CD4-positive, alpha-beta T cell treated with Interleukin-1 beta for 1 hour (primary cell): ENCODE data around the gene BRINP2.
A peak's percentile ranks its signal among the peaks of the same experiment; 100 is the strongest.

Experiments used
- DNase-seq, 2 donors: peaks; one replicate each; pipeline ENCODE4 v3.0.0-alpha.2; 2020 to 2022

BRINP2 gene, protein sequence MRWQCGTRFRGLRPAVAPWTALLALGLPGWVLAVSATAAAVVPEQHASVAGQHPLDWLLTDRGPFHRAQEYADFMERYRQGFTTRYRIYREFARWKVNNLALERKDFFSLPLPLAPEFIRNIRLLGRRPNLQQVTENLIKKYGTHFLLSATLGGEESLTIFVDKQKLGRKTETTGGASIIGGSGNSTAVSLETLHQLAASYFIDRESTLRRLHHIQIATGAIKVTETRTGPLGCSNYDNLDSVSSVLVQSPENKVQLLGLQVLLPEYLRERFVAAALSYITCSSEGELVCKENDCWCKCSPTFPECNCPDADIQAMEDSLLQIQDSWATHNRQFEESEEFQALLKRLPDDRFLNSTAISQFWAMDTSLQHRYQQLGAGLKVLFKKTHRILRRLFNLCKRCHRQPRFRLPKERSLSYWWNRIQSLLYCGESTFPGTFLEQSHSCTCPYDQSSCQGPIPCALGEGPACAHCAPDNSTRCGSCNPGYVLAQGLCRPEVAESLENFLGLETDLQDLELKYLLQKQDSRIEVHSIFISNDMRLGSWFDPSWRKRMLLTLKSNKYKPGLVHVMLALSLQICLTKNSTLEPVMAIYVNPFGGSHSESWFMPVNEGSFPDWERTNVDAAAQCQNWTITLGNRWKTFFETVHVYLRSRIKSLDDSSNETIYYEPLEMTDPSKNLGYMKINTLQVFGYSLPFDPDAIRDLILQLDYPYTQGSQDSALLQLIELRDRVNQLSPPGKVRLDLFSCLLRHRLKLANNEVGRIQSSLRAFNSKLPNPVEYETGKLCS

DNA sequence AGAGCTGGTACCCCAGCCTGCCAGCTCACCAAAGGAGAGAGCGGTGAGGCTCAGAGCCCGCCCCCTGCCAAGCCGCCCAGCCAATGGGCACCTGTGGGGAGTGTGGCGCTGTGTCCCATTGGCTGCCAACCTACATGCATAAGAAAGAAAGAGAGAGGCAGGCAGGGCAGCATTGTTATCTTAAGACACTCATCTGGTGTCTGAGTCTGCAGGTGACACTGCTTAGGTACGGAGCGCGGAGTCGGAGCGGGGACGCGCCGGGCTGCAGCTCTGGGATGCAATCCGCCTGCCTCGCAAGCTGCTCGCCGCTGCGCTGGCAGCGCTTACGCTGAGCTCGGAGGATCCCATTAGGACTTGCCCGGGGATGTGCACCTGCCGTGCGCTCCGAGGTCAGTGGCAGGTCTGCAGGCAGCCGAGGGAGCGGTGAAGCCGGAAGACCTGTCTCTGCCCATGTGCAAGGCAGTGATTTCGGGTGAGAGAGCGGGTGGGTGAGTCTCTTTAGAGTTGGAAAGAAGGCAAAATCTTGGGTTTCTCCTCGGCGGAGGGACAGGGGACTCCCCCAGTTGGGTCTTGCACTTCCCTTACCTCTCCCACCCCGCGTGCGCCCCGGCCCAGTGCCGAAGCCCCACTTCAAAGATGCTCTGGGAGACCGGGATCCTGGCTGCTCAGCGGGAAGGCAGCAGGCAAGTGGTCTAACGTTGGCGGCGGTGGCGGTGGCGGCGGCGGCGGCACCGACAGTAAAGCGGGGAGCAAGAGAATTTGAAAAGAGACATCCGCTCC lies at the start of gene BRINP2:
TSS of gene BRINP2 (plus strand) at position 203 of the 780 bp plus-strand sequence. CDS start 58,919 bp downstream, outside the sequence.
- DNase-seq = peak in 1 of 2 donors; percentile 18

- no peak for DNase-seq
These were observed 48.1 kb upstream of the BRINP2 start for GRCh38 chr1:177122461-177123251.

DNA sequence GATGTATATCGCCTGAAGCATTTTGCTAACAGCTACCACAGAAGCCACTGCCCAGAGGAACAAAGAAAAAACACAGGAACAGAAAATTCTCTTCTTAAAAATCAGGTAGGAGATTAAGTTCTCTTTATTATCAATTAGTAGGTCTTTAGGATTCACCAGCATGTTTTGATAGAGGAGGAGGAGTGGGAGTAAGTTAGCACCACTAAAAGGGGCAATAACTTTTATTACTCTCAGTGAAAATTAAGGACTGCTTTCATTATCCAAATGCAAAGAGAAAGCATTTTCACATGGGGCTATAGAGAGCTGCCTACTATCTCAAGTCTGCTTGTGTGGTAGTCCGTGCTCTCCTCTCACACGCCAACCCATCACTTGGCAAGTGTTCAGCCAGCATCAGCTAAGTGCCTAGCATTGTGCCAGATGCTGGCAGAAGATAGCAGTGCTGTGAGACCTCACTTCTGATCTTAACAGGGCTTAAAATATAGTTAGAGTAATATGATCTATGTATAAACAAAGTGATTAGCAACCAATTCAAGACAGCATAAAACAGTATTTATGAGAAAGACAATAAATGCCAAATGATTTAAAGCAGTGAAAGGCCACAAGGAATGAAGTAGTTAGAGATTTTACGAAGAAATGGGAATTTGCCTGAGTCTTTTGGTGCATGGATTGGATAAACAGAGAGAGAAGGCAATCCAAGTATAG lies 46.0 kb upstream of the BRINP2 start:
- no peak for DNase-seq

GRCh38 chr1:177126267-177126666 lies 44.5 kb upstream of the BRINP2 start:
- no peak for DNase-seq

- DNase-seq = no peak
These were observed 42.0 kb upstream of the BRINP2 start for GRCh38 chr1:177128665-177129281.

DNA sequence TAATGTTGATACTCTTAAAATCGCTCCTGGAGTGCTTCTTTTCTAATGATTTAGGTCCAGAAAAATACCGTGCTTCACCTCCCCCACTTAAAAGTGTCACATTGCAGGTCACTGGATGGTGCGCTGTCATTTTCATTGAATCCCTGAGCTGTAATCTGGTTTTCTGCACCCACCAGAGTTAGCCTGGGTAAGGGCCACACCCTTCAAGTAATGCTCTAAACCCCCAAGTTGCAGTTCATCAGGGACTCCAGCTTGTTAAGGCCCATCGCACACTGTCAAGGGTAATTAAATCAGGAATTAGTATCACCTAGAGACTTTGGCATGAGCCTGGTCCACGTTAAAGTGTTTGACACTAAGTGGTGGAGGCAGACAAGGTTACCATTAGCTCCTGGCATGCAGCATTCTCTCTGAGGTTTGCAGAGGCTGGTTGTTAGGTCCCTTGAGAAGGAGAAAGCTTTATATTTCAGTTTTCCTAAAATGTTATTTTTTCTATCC lies 40.3 kb upstream of the BRINP2 start:
- DNase-seq = no peak

- no peak for DNase-seq
These were observed 39.0 kb upstream of the BRINP2 start for GRCh38 chr1:177131723-177132122.

GRCh38 chr1:177132141-177132540 lies 38.6 kb upstream of the BRINP2 start:
- no peak for DNase-seq

DNA sequence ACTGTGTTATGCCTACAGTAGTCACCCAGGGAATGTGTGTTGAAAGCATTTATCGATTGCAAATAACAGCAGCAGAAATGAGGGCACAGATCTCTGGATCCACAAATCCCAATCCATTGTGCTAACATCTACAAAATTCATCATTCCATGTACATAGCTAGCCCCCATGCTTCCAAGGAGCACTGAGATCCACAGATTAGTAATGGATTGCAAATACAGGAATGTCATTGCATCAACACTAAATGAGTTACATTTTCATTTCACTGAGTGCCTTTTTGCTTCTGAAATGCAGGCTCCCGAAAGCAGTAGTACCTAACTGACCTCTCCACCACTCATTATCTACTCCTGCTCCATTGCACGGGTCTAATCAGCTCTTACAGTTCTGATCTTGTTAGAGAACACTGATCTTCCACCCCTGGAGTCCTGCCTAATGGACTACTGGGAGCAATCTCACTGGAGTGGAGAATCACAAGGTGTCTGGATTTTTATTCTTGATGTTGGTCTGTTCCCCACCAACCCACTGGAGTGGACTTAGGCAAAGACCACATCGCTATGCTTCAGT lies 36.7 kb upstream of the BRINP2 start:
- DNase-seq = no peak

- no peak for DNase-seq
These were observed 35.5 kb upstream of the BRINP2 start for GRCh38 chr1:177135250-177135649.

DNA sequence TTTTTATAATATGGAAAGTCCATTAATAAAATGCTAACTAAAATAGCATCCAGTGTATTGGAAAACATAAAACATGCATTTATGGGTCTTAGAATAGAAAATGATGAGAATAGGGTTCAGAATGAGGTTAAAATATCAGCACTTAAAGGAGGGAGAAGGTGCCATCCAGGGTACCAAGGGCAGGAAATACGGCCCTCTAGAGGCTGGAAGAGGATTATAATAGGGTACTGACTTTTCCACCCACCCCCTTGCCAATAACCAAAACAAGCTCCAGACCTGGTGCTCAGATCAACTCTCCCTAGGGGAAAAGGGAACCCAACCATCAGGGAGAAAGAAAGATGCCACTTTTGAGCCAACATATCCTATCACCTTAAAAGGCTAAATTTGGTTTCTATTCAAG lies 32.9 kb upstream of the BRINP2 start:
- DNase-seq = no peak

GRCh38 chr1:177138347-177138746 lies 32.4 kb upstream of the BRINP2 start:
- no peak for DNase-seq

- no peak for DNase-seq
These were observed 28.7 kb upstream of the BRINP2 start for GRCh38 chr1:177142010-177142409.

DNA sequence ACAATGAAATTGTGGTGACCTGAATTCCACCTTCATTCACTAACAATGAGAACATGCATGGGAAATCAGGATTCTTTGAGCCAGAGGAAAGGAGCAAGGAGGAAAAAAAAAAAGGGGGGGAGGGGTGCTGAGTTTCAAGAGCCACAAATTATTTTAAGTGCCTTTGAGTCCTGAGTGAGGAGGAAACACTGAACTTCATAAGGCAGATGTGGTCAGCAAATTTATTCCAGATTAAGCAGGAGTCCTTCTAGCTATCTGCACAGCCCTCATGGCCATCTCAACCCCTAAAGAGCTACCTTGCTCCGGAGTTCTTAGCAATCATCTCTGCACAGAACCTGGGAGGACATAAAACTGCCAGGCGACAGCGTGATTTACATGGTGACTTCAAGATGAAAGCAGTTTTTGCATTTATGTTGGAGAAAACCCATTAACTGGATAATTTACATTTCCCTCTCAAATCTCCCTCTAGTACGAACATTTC lies 27.9 kb upstream of the BRINP2 start:
- no peak for DNase-seq

DNA sequence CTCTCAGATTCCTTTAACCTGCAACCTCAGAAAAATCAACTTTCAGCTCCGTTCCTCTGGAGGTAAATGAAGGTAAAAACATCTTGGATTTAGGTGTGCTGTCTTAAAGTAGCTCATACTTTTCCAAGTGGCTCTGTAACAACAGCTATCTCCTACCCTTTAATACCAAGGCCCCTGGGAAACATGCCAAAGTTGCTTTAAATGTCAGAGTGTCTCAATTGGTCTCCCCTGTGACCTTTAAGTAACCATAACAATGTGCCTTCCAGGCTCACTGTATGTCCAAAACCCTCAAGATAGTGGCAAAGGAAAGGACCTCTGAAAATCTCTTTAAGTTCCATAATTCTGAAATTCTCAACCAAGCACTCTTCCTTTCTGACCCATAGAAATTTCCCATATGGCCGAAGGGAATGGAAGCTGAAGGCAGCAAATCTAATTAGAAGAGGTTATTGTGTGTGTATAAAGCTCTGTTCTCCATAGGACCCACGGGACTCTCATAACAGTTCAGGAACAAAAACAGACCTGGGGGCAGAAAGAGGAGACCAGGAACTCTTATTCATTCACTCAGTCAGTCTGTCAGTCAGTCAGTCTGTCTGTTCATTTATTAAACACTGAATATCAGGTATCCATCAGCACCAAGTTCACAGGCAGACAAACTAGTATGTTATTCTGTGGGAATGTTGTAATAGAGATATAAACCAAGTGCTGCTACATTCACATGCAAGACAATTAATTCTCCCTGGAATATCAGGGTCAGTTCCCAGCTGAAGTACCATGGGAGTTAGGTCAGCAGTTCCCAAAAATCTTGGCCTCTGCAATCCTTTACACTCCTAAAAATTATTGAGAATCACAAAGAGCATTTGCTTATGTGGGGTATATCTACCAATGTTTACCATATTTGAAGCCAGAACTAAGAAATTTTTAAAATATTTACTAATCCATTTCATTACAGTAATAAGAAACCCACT lies 25.4 kb upstream of the BRINP2 start:
- DNase-seq = no peak

DNA sequence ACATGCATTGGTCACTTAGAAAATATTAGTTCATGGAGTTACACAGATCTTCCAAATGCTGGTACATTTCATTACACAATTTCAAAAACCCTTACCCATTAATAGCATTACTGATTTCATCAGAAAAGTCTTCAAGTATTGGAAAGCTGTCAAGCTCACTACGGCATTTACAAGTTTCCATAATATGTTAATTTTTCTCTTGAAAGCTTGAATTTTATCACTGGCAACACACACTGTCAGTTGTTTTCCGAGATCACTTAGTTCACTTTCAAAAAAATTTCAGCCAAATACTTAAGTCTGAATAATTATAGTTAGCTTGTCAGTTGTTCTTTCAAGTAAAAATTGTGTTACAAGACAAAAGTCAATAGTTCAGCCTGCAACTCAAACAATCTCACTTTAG lies 24.3 kb upstream of the BRINP2 start:
- DNase-seq = no peak

GRCh38 chr1:177162243-177162642 lies 8.5 kb upstream of the BRINP2 start:
- DNase-seq = no peak

GRCh38 chr1:177163844-177164379 lies 6.8 kb upstream of the BRINP2 start:
- no peak for DNase-seq
